Neuron (in vitro differentiated cells): ENCODE results near the gene NUDT14.

ENCODE experiments used
- H2AFZ ChIP-seq: one replicate; pipeline ENCODE4 v1.6.1; 2013; ENCODE audit warnings: low read depth, mild to moderate bottlenecking, inconsistent platforms, low read length, moderate library complexity
- H3K27me3 ChIP-seq: one replicate; pipeline ENCODE4 v1.6.1; 2013; ENCODE audit warnings: low read length; ENCODE audit not compliant: insufficient read depth
- H3K36me3 ChIP-seq: one replicate; pipeline ENCODE4 v1.6.1; 2013; ENCODE audit warnings: low read length; ENCODE audit not compliant: insufficient read depth
- H3K4me1 ChIP-seq: one replicate; pipeline ENCODE4 v1.6.1; 2013; ENCODE audit warnings: low read length; ENCODE audit not compliant: insufficient read depth
- H3K4me3 ChIP-seq: 2 replicates; pipeline ENCODE4 v1.5.1; 2013; ENCODE audit warnings: mild to moderate bottlenecking, low read length, moderate library complexity
- H3K9me3 ChIP-seq: one replicate; pipeline ENCODE4 v1.6.1; 2013; ENCODE audit warnings: low read length

Gene NUDT14

DNA sequence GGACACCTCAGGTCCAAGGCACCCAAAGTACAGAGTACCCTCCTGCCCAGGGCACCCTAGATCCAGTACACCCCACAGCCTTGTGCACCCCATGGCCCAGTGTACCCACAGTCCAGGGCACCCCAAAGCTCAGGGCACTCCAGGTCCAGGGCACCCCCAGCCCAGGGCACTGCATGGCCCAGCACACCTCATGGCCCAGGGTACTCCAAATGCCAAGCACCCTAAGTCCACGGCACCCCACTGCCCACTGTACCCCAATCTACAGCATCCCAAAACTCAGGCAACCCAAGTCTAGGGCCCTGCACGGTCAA, 18.5 kb downstream of the NUDT14 start:
- Histone ChIP-seq H3K27me3 (peaks cover 40% of the 10 kb centered on the region), H3K4me1 (peaks cover 2% of the 10 kb centered on the region), H2AFZ (no peak overlapping the region), H3K36me3 (no peaks in the 10 kb centered on the region), H3K9me3 (no peaks in the 10 kb centered on the region), H3K4me3 (no peak overlapping the region)

DNA sequence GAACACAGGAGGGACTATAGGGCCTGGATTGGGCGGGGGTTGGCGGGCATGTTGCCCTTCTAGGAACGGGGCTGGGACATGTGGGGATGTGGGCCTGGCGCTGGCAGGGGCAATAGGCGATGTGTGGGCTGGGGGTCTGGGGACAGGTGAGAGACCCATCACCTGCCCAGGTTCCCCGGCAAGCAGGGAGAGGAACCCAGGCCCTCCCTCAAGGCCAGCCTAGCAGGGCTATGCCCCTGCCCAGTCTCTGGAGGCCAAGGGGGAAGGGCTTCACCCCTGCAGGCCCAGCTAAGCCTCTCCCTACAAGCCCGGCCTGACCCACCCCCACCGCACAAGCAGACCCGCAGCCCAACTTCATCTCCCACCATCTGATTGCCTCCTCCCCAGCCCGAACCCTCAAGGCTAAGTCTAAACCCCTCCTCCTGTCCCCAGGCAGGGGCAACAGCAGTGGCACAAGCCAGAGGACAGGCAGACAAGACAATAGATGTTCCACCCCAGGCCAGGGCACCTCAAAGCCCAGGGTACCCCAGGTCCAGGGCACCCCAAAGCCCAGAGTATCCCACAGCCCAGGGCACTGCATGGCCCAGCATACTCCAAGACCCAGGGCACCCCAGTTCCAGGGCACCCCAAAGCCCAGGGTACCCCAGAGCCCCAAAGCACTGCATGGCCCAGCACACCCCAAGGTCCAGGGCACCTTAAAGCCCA, 19.0 kb downstream of the NUDT14 start:
- H3K4me1 ChIP-seq = no peaks in the 10 kb centered on the region
- H2AFZ ChIP-seq = no peak overlapping the region
- H3K27me3 ChIP-seq = peaks cover 38% of the 10 kb centered on the region
- H3K36me3 ChIP-seq = no peaks in the 10 kb centered on the region
- no peak overlapping the region for H3K4me3 ChIP-seq
- H3K9me3 ChIP-seq = no peaks in the 10 kb centered on the region

DNA sequence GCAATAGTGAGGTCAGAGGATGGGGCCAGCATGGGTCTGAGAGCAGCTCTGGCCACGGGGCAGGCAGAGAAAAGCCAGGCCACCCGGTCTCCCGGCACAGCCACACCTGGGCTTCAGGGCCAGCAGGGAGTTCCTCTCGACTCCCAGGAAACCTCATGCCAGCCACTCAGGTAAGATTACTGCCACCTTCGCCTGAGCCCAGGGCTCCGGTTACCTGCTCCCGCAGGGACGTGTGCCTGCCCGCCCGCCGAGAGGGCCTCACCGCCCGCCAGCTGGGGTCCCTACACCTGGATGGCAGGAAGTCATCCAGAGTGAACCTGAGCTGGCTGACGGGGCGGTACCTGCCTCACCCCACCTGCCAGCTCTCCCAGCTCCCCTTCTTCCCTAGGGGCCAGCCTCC, 19.8 kb downstream of the NUDT14 start:
- Histone ChIP-seq H3K4me3 (no peak overlapping the region), H3K36me3 (no peaks in the 10 kb centered on the region), H3K4me1 (no peaks in the 10 kb centered on the region), H3K9me3 (no peaks in the 10 kb centered on the region), H2AFZ (no peak overlapping the region), H3K27me3 (peaks cover 34% of the 10 kb centered on the region)

DNA sequence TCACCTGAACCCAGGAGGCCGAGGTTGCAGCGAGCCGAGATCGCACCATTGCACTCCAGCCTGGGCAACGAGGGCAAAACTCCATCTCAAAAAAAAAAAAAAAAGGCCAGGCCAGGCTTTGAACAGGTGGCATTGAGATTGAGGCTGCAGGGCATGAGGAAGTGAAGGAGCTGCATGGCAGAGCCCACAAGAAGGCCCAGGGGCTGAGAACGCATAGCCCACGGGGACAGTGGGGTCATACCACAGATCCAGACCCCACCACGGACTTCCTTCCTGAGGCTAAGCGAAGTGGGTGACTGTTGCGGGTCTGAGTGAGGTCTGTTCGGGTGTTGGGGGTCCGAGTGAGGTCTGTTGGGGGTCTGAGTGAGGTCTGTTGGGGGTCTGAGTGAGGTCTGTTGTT, 20.3 kb downstream of the NUDT14 start:
- Histone ChIP-seq H3K27me3 (peaks cover 29% of the 10 kb centered on the region), H3K4me1 (no peaks in the 10 kb centered on the region), H2AFZ (no peak overlapping the region), H3K4me3 (no peak overlapping the region), H3K36me3 (no peaks in the 10 kb centered on the region), H3K9me3 (no peaks in the 10 kb centered on the region)

DNA sequence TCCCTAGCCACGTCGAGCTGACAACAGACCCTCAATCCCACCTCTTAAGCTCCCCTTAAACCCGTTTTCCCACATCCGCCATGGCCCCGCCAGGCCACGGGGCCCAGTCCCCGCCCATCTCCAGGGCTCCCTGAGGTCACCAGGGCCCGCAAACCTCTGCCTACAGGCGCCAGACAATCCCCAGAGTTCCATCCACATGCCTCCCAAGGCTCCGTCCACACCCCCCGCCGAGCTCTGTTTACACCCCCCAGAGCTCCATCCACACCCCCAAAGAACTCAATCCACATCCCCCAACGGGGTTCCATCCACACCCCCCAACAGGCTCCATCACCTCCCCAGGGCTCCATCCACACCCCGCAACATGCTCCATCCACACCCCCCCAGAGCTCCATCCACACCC, 21.8 kb downstream of the NUDT14 start:
- H3K4me3 ChIP-seq = no peak overlapping the region
- no peaks in the 10 kb centered on the region for H3K36me3 ChIP-seq

DNA sequence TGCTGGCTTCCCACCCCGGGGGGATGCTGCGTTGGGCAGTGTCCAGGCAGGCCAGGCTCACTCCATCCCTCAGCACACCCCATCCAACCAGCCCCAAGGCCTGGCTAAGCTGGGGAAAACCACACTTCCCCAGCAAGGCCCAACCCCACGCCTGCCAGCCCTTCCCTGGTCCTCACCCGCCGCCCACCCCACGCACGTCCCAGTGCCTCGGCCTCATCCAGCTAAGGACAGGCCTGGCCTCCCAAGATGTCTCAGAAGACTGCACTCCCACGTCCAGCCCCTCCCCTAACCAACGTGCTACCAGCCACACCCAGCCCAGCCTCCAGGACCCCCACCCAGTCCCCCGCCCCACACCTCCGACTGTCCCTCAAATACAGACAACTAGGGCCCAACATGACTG, 22.3 kb downstream of the NUDT14 start:
- no peaks in the 10 kb centered on the region for H3K4me1 ChIP-seq
- H3K36me3 ChIP-seq = no peaks in the 10 kb centered on the region
- H3K4me3 ChIP-seq = no peak overlapping the region
- no peaks in the 10 kb centered on the region for H3K9me3 ChIP-seq
- peaks cover 24% of the 10 kb centered on the region for H3K27me3 ChIP-seq
- H2AFZ ChIP-seq = no peak overlapping the region

More for the DNA sequence above, 21.8 kb downstream of the NUDT14 start:
- Histone ChIP-seq H3K9me3 (no peaks in the 10 kb centered on the region), H3K4me1 (no peaks in the 10 kb centered on the region), H3K27me3 (peaks cover 28% of the 10 kb centered on the region), H2AFZ (no peak overlapping the region)

DNA sequence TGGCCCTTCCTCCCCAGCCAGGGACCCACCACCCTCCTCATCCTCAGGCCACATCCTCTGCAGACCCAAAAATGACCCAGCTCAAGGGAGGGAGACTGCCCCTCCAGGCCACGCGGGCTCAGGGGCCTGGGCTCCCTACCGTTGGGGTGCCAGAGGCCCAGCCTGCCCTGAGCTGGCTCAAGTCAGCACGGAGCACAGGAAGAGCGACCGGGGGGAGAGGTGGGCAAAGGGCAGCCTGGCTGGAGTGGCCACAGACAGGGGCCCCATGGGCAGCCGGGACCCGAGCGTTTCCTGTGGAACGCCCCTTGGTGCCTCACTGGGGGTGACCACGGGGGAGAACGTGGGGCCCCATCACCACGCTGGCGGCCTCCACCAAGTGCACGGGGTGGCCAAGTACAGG, 23.2 kb downstream of the NUDT14 start:
- H2AFZ ChIP-seq = no peak overlapping the region
- H3K36me3 ChIP-seq = no peaks in the 10 kb centered on the region
- no peaks in the 10 kb centered on the region for H3K4me1 ChIP-seq
- H3K9me3 ChIP-seq = no peaks in the 10 kb centered on the region
- peaks cover 24% of the 10 kb centered on the region for H3K27me3 ChIP-seq
- no peak overlapping the region for H3K4me3 ChIP-seq

DNA sequence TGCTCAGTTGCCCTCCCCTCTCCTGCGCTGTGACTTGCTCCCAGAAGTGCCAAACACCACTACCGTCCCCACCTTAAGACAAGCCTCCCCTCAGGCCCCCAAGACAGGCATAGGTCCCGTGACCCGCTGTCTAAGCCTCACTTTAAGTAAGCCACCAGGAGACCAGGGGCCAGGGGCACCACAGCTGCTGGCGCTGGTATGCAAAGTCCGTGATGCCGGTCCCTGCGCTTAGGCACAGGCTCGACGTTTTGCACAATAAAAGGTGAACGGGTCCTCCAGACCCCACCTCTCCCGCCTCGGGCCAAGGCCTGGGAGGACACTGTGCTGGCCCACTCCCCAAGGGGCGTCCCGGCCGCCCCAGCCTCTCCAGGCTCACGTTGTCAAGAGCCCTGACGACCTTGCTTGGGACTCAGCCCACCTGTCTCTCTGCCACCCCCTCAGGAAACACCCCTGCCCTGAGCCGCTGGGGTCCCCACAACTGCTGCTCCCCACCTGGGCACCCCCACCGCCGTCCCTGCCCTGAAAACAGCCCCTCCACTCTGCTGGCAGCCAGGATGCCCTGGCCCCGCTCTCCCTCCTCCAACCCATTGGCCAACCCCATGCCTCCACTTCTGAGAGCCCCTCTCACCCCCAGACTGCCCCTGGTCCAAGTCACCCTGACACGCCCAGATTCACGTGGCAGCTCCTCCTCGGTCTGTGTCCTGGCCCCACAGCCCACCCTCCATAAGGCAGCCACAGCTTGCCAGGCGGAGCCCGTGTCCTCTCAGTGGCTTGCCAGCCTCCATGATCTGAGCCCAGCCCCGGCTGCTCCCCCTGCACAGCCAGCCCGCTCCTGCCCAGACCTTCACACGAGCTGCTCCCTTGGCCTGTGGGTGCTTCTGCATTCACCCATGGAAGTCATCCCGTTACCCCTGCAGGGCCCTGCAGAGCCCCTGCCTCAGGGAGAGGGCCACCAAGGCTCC, 24.4 kb downstream of the NUDT14 start:
- no peaks in the 10 kb centered on the region for H3K36me3 ChIP-seq
- H3K4me3 ChIP-seq = no peak overlapping the region
- peaks cover 21% of the 10 kb centered on the region for H3K27me3 ChIP-seq
- H2AFZ ChIP-seq = no peak overlapping the region
- H3K4me1 ChIP-seq = no peaks in the 10 kb centered on the region
- no peaks in the 10 kb centered on the region for H3K9me3 ChIP-seq

DNA sequence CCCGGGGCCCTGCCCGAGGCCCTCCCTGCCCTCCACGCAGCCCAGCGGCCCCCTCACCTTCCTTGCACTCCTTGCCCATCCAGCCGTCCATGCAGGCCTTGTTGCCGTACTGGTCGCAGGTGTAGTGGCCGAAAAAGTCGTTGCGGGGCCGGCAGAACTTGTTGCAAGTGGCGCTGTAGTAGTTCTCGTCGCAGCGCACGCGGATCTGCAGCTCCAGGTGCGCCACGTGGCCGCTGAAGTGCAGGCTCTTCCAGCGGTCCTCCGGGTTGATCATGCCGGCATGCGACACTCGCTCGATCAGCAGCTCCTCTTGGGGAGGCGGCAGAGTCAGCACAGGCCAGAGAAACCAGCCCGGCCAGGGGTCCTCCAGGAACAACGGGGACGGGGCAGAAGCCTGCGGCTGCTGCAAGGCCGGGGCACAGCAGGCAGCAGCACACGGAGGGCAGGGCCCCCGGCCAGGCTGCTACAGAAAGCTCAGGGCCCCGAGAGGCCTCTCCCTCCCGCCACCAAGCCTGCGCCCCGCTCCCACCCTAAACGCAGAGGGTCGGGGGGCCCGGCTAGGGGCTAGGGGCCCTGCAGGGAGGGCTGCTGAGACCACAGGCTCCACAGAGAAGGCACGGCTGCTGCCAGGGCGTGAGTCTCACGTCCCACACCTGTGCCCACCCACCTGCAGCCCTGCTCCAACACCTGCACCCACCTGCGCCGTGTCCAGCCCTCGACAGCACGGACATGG, 25.3 kb downstream of the NUDT14 start:
- Histone ChIP-seq H3K4me1 (no peaks in the 10 kb centered on the region), H3K27me3 (peaks cover 14% of the 10 kb centered on the region), H3K36me3 (no peaks in the 10 kb centered on the region), H2AFZ (no peak overlapping the region), H3K9me3 (no peaks in the 10 kb centered on the region), H3K4me3 (no peak overlapping the region)

DNA sequence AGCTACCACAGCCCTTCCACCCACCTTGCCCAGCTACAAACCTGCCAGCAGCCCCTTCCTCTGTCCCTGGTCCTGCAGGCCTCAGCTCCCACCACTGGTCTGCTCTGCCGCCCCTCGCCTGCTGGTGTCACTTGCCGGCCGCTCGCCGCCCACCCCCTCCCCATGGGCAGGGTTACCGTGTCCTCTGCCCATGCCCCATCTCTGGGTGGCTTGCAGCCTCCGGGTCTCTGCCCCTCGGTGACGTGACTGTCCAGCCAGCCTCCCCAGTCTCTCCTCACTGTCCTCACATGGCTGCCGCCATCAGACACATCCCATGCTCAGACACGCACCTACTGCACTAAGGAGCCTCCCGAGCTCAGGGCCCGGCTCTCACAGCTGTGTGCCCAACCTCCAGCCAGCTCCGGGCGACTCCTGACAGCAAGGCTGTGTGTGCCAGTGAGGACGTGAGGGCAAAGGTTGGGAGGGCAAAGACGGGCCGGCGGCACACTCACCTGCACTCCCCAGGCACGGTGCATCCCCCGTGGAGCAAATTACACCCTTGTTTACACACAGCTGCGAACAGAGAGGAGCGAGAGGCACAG, 26.0 kb downstream of the NUDT14 start:
- H3K4me1 ChIP-seq = no peaks in the 10 kb centered on the region
- no peak overlapping the region for H2AFZ ChIP-seq
- H3K4me3 ChIP-seq = no peak overlapping the region
- peaks cover 14% of the 10 kb centered on the region for H3K27me3 ChIP-seq
- H3K9me3 ChIP-seq = no peaks in the 10 kb centered on the region
- no peaks in the 10 kb centered on the region for H3K36me3 ChIP-seq

DNA sequence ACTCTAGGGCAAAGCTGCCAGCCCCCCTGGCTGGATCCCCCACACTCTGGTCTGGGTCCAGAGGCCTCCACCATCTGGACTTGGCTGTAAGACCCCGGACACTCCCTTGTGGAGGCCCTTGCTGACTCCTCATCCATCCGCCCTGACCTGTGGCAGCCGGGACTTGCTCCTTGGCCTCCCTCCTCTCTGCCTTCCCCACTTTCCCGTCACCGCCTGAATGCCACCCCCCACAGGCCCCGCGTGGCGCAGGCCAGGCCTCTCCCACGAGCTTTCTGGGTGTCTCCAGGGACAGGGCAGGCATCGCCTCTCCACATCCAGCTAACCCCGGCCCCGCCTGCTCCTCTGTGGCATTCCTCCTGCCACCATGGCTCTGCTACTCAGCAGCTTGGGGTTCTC, 26.6 kb downstream of the NUDT14 start:
- H3K4me1 ChIP-seq = no peaks in the 10 kb centered on the region
- no peak overlapping the region for H2AFZ ChIP-seq
- no peak overlapping the region for H3K4me3 ChIP-seq
- H3K9me3 ChIP-seq = no peaks in the 10 kb centered on the region
- H3K36me3 ChIP-seq = no peaks in the 10 kb centered on the region
- peaks cover 14% of the 10 kb centered on the region for H3K27me3 ChIP-seq

DNA sequence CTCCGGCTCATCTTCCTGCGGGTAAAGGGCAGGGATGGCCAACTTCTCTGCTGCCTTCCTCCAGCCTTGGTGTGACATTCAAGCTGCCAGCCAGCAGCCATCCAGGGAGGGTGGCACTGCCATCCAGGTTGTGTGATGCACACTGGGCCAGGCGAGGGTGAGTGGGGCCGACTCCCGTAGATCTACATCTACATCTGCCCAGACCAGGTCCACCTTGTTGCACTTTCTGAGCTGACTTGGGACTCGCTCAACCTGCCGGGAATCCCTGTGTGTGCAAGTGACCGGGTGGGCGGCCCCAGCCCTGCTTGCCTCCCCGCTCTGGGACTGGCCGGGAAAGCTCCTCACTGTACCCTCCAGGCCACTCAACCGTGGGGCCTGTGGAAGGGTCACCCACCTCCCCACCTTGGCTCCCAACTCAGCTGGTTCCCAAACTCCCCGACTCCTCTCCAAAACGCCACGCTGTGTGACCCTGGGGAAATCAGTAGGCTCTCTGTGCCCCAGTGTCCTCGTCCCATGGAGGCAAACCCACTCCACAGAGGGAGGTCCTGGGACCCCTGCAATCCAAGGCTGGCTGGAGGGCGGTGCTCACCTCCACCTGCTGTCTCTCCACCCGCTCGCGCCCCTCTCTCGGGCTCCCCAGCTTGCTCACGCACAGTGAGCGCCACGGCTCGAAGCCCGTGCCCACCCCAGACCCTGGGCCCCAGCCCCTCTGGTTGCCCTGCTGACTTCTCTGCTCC, 27.2 kb downstream of the NUDT14 start:
- no peak overlapping the region for H3K4me3 ChIP-seq
- peaks cover 14% of the 10 kb centered on the region for H3K27me3 ChIP-seq
- H3K9me3 ChIP-seq = no peaks in the 10 kb centered on the region

More for the DNA sequence above, 27.2 kb downstream of the NUDT14 start:
- no peak overlapping the region for H2AFZ ChIP-seq
- H3K4me1 ChIP-seq = no peaks in the 10 kb centered on the region
- no peaks in the 10 kb centered on the region for H3K36me3 ChIP-seq
